GM10266 (cell line): ENCODE results near the gene GATA6.

Experiments
- DNase-seq: peaks from one replicate; pipeline ENCODE4 v3.0.0; 2012; ENCODE audit errors: extremely low spot score
- CTCF ChIP-seq: IDR thresholded peaks from 2 replicates; pipeline ENCODE4 v1.5.1; 2012; ENCODE audit warnings: mild to moderate bottlenecking, low read depth; ENCODE audit not compliant: control insufficient read depth, insufficient read depth; ENCODE audit errors: missing control alignments

Gene GATA6

GRCh38 chr18:22230471-22230945 lies 61.1 kb downstream of the GATA6 start:
- no peak for DNase-seq
- no peak for TF ChIP-seq CTCF

GRCh38 chr18:22233266-22233665 lies 63.9 kb downstream of the GATA6 start:
- no peak for TF ChIP-seq CTCF
- no peak for DNase-seq

GRCh38 chr18:22238036-22238435 lies 68.6 kb downstream of the GATA6 start:
- TF ChIP-seq CTCF, result no peak
- no peak for DNase-seq

GRCh38 chr18:22238681-22239080 lies 69.3 kb downstream of the GATA6 start:
- no peak for TF ChIP-seq CTCF
- DNase-seq, result no peak

- DNase-seq, result no peak
- no peak for TF ChIP-seq CTCF
These were observed 72.6 kb downstream of the GATA6 start for GRCh38 chr18:22241921-22242361.

GRCh38 chr18:22243513-22243912 lies 74.1 kb downstream of the GATA6 start:
- TF ChIP-seq CTCF, result no peak
- DNase-seq, result no peak

GRCh38 chr18:22250026-22250425 lies 80.6 kb downstream of the GATA6 start:
- no peak for DNase-seq
- no peak for TF ChIP-seq CTCF
